Amniotic stem cell (primary cell): ENCODE data around the gene CNOT11.
"Not testable (repeated sequence)": the region's sequence is repeated elsewhere in the genome, so short reads cannot be mapped to it uniquely, and the experiment has no call there.

Experiments
- DNase-seq: peaks from one replicate; lab custom pipeline; 2025; lab: John Stamatoyannopoulos, UW

The CNOT11 gene

GRCh38 chr2:101252408-101253012 lies at the start of gene CNOT11:
TSS of gene CNOT11 (plus strand) at chr2:101252886. CDS start at chr2:101252965, 79 bp downstream.
- DNase-seq, result peak; percentile 98

GRCh38 chr2:101204400-101205115 lies 48.1 kb upstream of the CNOT11 start:
- no peak for DNase-seq

GRCh38 chr2:101205521-101206479 lies 46.9 kb upstream of the CNOT11 start:
- peak; percentile 77 for DNase-seq

GRCh38 chr2:101208830-101209229 lies 43.9 kb upstream of the CNOT11 start:
- DNase-seq, result no peak

GRCh38 chr2:101219246-101219645 lies 33.4 kb upstream of the CNOT11 start:
- DNase-seq, result no peak

GRCh38 chr2:101220091-101220490 lies 32.6 kb upstream of the CNOT11 start:
- DNase-seq, result not testable (repeated sequence)

GRCh38 chr2:101223814-101224231 lies 28.9 kb upstream of the CNOT11 start:
- no peak for DNase-seq

GRCh38 chr2:101230541-101231001 lies 22.1 kb upstream of the CNOT11 start:
- DNase-seq, result peak; percentile 34

GRCh38 chr2:101231240-101231639 lies 21.4 kb upstream of the CNOT11 start:
- DNase-seq, result no peak

- DNase-seq, result no peak
Measured at GRCh38 chr2:101231937-101232730, 20.6 kb upstream of the CNOT11 start.

GRCh38 chr2:101232770-101233169 lies 19.9 kb upstream of the CNOT11 start:
- DNase-seq, result no peak

- no peak for DNase-seq
Measured at GRCh38 chr2:101234169-101234938, 18.3 kb upstream of the CNOT11 start.

GRCh38 chr2:101235956-101236355 lies 16.7 kb upstream of the CNOT11 start:
- DNase-seq, result not testable (repeated sequence)

GRCh38 chr2:101237944-101238343 lies 14.7 kb upstream of the CNOT11 start:
- not testable (repeated sequence) for DNase-seq

GRCh38 chr2:101238930-101239759 lies 13.5 kb upstream of the CNOT11 start:
- DNase-seq, result no peak

- not testable (repeated sequence) for DNase-seq
Measured at GRCh38 chr2:101239760-101240118, 12.9 kb upstream of the CNOT11 start.

- DNase-seq, result not testable (repeated sequence)
Measured at GRCh38 chr2:101240694-101241093, 12.0 kb upstream of the CNOT11 start.

- DNase-seq, result no peak
Measured at GRCh38 chr2:101241158-101241557, 11.5 kb upstream of the CNOT11 start.

- not testable (repeated sequence) for DNase-seq
Measured at GRCh38 chr2:101244373-101244772, 8.3 kb upstream of the CNOT11 start.

- DNase-seq, result not testable (repeated sequence)
Measured at GRCh38 chr2:101244899-101245298, 7.8 kb upstream of the CNOT11 start.
